Parathyroid adenoma (tissue), 2 donors: ENCODE data around the gene LRIG1.

ENCODE experiments used
- H2AFZ ChIP-seq: fragments of 300-600 bp; sonication (generic); one replicate; pipeline ENCODE4 v1.7.0; 2017; ENCODE audit warnings: antibody characterized with exemption, mild to moderate bottlenecking
- H3K27ac ChIP-seq: fragments of 300-600 bp; sonication (generic); one replicate; pipeline ENCODE4 v1.7.0; 2017
- H3K27me3 ChIP-seq: fragments of 300-600 bp; sonication (generic); one replicate; pipeline ENCODE4 v1.7.0; 2017; ENCODE audit warnings: low read length; ENCODE audit not compliant: control insufficient read depth, insufficient read depth
- H3K36me3 ChIP-seq: fragments of 300-600 bp; sonication (generic); one replicate; pipeline ENCODE4 v1.7.0; 2017; ENCODE audit warnings: low read length; ENCODE audit not compliant: control insufficient read depth, insufficient read depth
- H3K4me1 ChIP-seq: fragments of 300-600 bp; sonication (generic); one replicate; pipeline ENCODE4 v1.7.0; 2017; ENCODE audit warnings: control low read depth
- H3K4me2 ChIP-seq: fragments of 300-600 bp; sonication (generic); one replicate; pipeline ENCODE4 v1.7.0; 2017; ENCODE audit warnings: low read length
- H3K4me3 ChIP-seq: fragments of 300-600 bp; sonication (generic); one replicate; pipeline ENCODE4 v1.7.0; 2017; ENCODE audit warnings: low read depth, low read length
- H3K79me2 ChIP-seq: fragments of 300-600 bp; sonication (generic); one replicate; pipeline ENCODE4 v1.7.0; 2017; ENCODE audit warnings: control low read depth
- H3K9ac ChIP-seq: fragments of 300-600 bp; sonication (generic); one replicate; pipeline ENCODE4 v1.7.0; 2017; ENCODE audit warnings: mild to moderate bottlenecking
- H3K9me3 ChIP-seq: fragments of 300-600 bp; sonication (generic); one replicate; pipeline ENCODE4 v1.7.0; 2017; ENCODE audit warnings: low read length; ENCODE audit not compliant: control insufficient read depth
- TF ChIP-seq, protein P1 (sequence below): fragments of 300-600 bp; sonication (generic); IDR thresholded peaks from one replicate; pipeline ENCODE4 v1.7.0; 2017; ENCODE audit warnings: antibody characterized with exemption, mild to moderate bottlenecking
- donor health status: primary hyperparathyroidism.

Gene LRIG1

GRCh38 chr3:66428733-66429132 is 72.1 kb downstream of the LRIG1 start:
- H3K27ac ChIP-seq: no peak overlapping the region
- H3K27me3 ChIP-seq: no peaks in the 10 kb centered on the region
- H3K4me1 ChIP-seq: no peaks in the 10 kb centered on the region
- H3K9ac ChIP-seq: no peak overlapping the region
- H3K4me2 ChIP-seq: no peak overlapping the region
- H3K9me3 ChIP-seq: no peaks in the 10 kb centered on the region
- no peak overlapping the region for H3K4me3 ChIP-seq
- no peak overlapping the region for H2AFZ ChIP-seq
- TF ChIP-seq, protein P1, sequence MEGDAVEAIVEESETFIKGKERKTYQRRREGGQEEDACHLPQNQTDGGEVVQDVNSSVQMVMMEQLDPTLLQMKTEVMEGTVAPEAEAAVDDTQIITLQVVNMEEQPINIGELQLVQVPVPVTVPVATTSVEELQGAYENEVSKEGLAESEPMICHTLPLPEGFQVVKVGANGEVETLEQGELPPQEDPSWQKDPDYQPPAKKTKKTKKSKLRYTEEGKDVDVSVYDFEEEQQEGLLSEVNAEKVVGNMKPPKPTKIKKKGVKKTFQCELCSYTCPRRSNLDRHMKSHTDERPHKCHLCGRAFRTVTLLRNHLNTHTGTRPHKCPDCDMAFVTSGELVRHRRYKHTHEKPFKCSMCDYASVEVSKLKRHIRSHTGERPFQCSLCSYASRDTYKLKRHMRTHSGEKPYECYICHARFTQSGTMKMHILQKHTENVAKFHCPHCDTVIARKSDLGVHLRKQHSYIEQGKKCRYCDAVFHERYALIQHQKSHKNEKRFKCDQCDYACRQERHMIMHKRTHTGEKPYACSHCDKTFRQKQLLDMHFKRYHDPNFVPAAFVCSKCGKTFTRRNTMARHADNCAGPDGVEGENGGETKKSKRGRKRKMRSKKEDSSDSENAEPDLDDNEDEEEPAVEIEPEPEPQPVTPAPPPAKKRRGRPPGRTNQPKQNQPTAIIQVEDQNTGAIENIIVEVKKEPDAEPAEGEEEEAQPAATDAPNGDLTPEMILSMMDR: no peak
- no peaks in the 10 kb centered on the region for H3K36me3 ChIP-seq
- H3K79me2 ChIP-seq: peaks cover 21% of the 10 kb centered on the region

DNA sequence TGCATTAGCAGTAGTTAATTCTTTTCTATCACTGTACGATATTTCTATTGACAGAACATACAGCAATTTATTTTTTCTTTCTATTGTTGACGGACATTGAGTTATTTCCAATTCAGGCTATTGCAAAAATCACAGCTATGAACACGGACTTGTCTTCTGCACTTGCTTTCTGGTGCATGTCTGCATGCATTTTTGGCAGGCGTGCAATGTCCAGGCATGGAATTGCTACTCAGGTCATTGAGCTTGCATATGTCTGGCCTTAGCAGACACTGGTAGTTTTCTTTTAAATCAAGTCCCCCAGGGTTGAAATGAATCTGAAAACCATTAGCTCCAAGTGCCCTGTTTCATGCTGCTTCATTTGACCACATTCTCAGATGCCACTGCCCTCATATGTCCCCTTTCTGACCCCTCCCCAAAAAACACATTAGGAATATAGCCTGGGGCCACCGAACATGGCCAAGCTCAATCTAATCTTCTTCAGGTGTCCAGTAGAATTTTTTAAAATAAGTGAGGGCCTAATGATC is 72.8 kb downstream of the LRIG1 start:
- no peaks in the 10 kb centered on the region for H3K4me1 ChIP-seq

GRCh38 chr3:66427352-66427751 is 73.5 kb downstream of the LRIG1 start:
- no peak overlapping the region for H3K4me3 ChIP-seq
- H3K27ac ChIP-seq: no peak overlapping the region
- no peaks in the 10 kb centered on the region for H3K4me1 ChIP-seq
- H3K9ac ChIP-seq: no peak overlapping the region
- no peak overlapping the region for H2AFZ ChIP-seq
- H3K9me3 ChIP-seq: no peaks in the 10 kb centered on the region
- no peaks in the 10 kb centered on the region for H3K36me3 ChIP-seq
- H3K79me2 ChIP-seq: peaks cover 17% of the 10 kb centered on the region
- H3K27me3 ChIP-seq: no peaks in the 10 kb centered on the region
- no peak overlapping the region for H3K4me2 ChIP-seq
- TF ChIP-seq, protein P1: no peak

More for the DNA sequence above, 72.8 kb downstream of the LRIG1 start:
- Histone ChIP-seq H3K4me3 (no peak overlapping the region), H3K79me2 (peaks cover 21% of the 10 kb centered on the region), H3K27me3 (no peaks in the 10 kb centered on the region), H3K4me2 (no peak overlapping the region), H3K27ac (no peak overlapping the region), H3K9ac (no peak overlapping the region), H2AFZ (no peak overlapping the region), H3K36me3 (no peaks in the 10 kb centered on the region), H3K9me3 (no peaks in the 10 kb centered on the region)
- TF ChIP-seq, protein P1: no peak

DNA sequence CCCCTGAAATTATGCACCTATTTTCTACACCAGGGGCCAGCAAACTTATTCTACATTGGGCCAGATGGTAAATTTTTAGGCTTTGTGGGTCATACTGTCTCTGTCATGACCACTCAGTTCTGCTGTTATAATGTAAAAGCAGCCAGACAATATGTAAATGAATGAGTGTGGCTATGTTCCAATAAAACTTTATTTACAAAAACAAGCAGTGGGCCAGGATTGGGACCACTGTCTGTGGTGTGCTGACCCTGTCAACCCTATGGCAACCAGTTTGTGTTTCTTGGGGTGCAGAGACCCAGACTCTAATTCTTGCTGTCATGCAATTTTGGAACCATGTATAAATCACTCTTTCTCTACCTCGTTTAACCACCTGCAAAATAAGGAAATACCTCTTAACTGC is 74.7 kb downstream of the LRIG1 start:
- H3K79me2 ChIP-seq: peaks cover 11% of the 10 kb centered on the region
- H3K4me3 ChIP-seq: no peak overlapping the region
- no peaks in the 10 kb centered on the region for H3K36me3 ChIP-seq
- no peak overlapping the region for H3K4me2 ChIP-seq
- no peaks in the 10 kb centered on the region for H3K4me1 ChIP-seq
- no peaks in the 10 kb centered on the region for H3K27me3 ChIP-seq
- no peak overlapping the region for H3K9ac ChIP-seq
- H2AFZ ChIP-seq: no peak overlapping the region
- H3K9me3 ChIP-seq: no peaks in the 10 kb centered on the region
- TF ChIP-seq, protein P1: no peak
- no peak overlapping the region for H3K27ac ChIP-seq

- Histone ChIP-seq H2AFZ (no peak overlapping the region), H3K9ac (no peak overlapping the region), H3K27ac (no peak overlapping the region), H3K4me2 (no peak overlapping the region), H3K36me3 (no peaks in the 10 kb centered on the region), H3K27me3 (no peaks in the 10 kb centered on the region), H3K79me2 (peaks cover 9% of the 10 kb centered on the region), H3K4me3 (no peak overlapping the region), H3K9me3 (no peaks in the 10 kb centered on the region), H3K4me1 (no peaks in the 10 kb centered on the region)
- TF ChIP-seq, protein P1: no peak
These were observed 75.2 kb downstream of the LRIG1 start for GRCh38 chr3:66425576-66426114.
